GM19351 (cell line): ENCODE data around the gene SKIL.
A peak's percentile ranks its signal among the peaks of the same experiment; 100 is the strongest.
"Not testable (repeated sequence)": the region's sequence is repeated elsewhere in the genome, so short reads cannot be mapped to it uniquely, and the experiment has no call there.

Experiments
- ATAC-seq: cut with Tn5 transposase; IDR thresholded peaks from one replicate; pipeline ENCODE4 v1.9.1; 2021; ENCODE audit warnings: mild to moderate bottlenecking, moderate library complexity; ENCODE audit not compliant: unreplicated experiment

The SKIL gene

GRCh38 chr3:170357176-170358041, at the start of gene SKIL:
TSS of gene SKIL (plus strand) at chr3:170357715. CDS start at chr3:170360332, 2,617 bp downstream.
- ATAC-seq = peak; percentile 56

GRCh38 chr3:170309046-170309445, 48.5 kb upstream of the SKIL start:
- ATAC-seq = no peak

- no peak for ATAC-seq
These were observed 39.6 kb upstream of the SKIL start for GRCh38 chr3:170317954-170318353.

GRCh38 chr3:170320461-170321121, 36.9 kb upstream of the SKIL start:
- no peak for ATAC-seq

GRCh38 chr3:170321321-170322034, 36.0 kb upstream of the SKIL start:
- no peak for ATAC-seq

GRCh38 chr3:170322566-170323269, 34.8 kb upstream of the SKIL start:
- no peak for ATAC-seq

- ATAC-seq = no peak
These were observed 34.2 kb upstream of the SKIL start for GRCh38 chr3:170323331-170323730.

GRCh38 chr3:170324962-170325361, 32.6 kb upstream of the SKIL start:
- ATAC-seq = no peak

GRCh38 chr3:170327040-170327808, 30.3 kb upstream of the SKIL start:
- no peak for ATAC-seq

GRCh38 chr3:170327868-170328548, 29.5 kb upstream of the SKIL start:
- ATAC-seq = not testable (repeated sequence)

- ATAC-seq = no peak
These were observed 27.1 kb upstream of the SKIL start for GRCh38 chr3:170330366-170330765.

- ATAC-seq = no peak
These were observed 26.4 kb upstream of the SKIL start for GRCh38 chr3:170331143-170331542.

GRCh38 chr3:170337420-170337819, 20.1 kb upstream of the SKIL start:
- no peak for ATAC-seq

GRCh38 chr3:170338690-170339340, 18.7 kb upstream of the SKIL start:
- ATAC-seq = no peak

- not testable (repeated sequence) for ATAC-seq
These were observed 15.2 kb upstream of the SKIL start for GRCh38 chr3:170342273-170342672.

GRCh38 chr3:170343859-170344258, 13.7 kb upstream of the SKIL start:
- ATAC-seq = not testable (repeated sequence)

- ATAC-seq = no peak
These were observed 12.5 kb upstream of the SKIL start for GRCh38 chr3:170344971-170345370.

GRCh38 chr3:170346481-170347392, 10.8 kb upstream of the SKIL start:
- no peak for ATAC-seq
